ENCODE results near the gene NUCB1. TPM values are rescaled to one million over a fixed set of nuclear protein-coding genes. Genes with fewer than 3 reads are reported as not detected.

The NUCB1 gene
- total and polyA plus RNA-seq, 4 donors: 186 to 775 (median 238) TPM

DNA sequence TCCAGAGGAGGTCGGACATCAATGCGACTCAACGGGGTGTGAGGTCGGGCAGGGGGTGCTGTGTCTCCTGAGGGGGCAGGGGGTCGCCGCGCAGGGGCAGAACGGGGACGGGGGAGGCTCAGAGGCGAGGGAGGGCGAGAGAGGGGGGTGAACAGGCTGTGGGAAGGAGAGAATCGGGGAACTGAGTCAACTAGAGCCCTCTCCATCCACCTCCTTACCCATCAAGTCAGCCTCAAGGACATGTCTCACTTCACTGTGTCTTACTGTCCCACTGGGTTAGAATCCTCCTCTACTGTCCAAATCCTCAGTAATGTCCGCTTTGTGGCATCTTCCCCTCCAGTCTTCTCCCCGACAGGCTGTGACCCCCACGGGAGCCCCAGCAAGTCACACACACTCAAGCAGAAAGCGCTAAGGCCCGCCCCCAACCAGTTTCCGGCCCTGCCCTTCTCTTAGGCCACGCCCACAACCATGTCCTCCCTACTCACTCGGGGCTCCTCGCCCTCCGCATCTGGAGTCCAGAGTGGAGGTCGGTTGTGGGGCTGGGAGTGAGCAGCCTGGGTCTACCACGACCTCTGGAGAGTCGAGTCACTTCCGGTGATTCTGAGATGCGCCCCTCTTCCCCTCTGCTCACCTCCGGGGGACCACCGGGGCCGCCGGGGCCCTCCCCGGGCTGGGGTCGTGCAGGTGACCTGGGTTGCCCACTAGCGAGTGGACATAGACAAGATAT lies 41.0 kb upstream of the NUCB1 start:
- Histone ChIP-seq H3K9me3 (ENCODE audit: control insufficient read depth in 4 of 4, low read length in 3 of 4) (no peaks in the 10 kb centered on the region), H3K4me3 (ENCODE audit: low read depth in 1 of 3, low read length in 3 of 3) (no peak overlapping the region), H3K27ac (ENCODE audit: low read depth in 1 of 2, low read length in 2 of 2) (peak overlapping the region in 1 of 2 donors; percentile 65), H3K4me1 (ENCODE audit: control insufficient read depth in 4 of 4, insufficient read depth in 4 of 4, low read length in 3 of 4) (peaks cover 0 to 11% (median 4%) of the 10 kb centered on the region in 4 donors), H3K27me3 (ENCODE audit: control insufficient read depth in 4 of 4, insufficient read depth in 4 of 4, low read length in 3 of 4) (no peaks in the 10 kb centered on the region), H3K36me3 (ENCODE audit: control insufficient read depth in 4 of 4, insufficient read depth in 3 of 4, low read depth in 1 of 4, low read length in 3 of 4) (peaks cover 0 to 3% (median 1%) of the 10 kb centered on the region in 4 donors), H3K9ac (ENCODE audit: low read depth in 1 of 2, low read length in 2 of 2) (no peak overlapping the region)
- peak; percentile 82 for DNase-seq (ENCODE audit: low spot score)
- WGBS: 66% methylated on average over 34 of the region's 34 CpGs
- TF ChIP-seq SP1 (IDR thresholded peaks at IDR 0.05) (no peak), RAD21 (IDR thresholded peaks at IDR 0.05) (no peak)

DNA sequence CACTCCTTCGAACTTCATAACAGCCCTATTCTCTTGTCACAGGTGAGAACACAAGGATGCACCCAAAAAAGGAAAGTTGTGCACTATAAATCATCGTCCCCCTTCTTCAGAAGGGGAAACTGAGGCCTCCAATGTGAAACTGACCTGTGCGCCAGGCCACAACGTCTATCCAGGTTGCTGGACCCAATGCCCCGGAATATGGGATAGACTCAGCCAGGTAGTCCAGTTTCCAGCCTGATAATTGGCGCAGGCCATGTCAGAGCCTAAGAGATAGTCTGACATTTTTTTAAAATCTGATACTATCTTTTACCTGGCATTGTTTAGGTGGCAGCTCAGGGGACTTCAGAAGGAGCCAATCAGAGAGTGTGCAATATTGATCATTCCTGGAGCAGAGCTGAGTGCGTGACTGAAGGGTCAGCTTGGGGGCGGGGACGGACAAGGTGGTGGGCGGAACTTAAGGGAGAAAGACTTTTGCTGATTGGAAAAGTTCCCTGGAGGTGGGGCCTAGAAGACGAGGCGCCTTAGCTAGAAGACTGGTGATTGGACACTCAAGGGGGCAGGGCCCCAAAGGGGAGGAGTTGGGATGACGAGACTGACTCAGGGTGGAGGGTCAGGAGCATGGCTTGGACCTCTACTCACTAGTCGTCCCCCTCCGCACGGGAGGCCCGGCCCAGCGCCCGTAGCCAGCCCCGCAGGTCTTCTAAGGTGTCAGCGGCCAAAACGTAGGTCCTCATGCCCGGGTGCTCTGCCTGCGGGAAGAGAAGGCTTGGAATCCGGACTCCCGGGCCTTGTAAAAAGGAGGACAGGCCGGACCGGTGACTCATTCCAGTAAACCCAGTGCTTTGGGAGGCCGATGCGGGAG lies 40.2 kb upstream of the NUCB1 start:
- no peak overlapping the region for H3K9ac ChIP-seq (ENCODE audit: low read depth in 1 of 2, low read length in 2 of 2)
- H3K27me3 ChIP-seq (ENCODE audit: control insufficient read depth in 4 of 4, insufficient read depth in 4 of 4, low read length in 3 of 4): no peaks in the 10 kb centered on the region
- WGBS: 65% methylated on average over 30 of the region's 30 CpGs
- peaks cover 0 to 6% (median 1%) of the 10 kb centered on the region in 4 donors for H3K36me3 ChIP-seq (ENCODE audit: control insufficient read depth in 4 of 4, insufficient read depth in 3 of 4, low read depth in 1 of 4, low read length in 3 of 4)
- TF ChIP-seq YY1 (IDR thresholded peaks at IDR 0.05) (no peak), HNF4A (conservative IDR thresholded peaks at IDR 0.05) (peak in 1 of 2 donors; percentile 46), SP1 (IDR thresholded peaks at IDR 0.05) (peak; percentile 82), JUND (IDR thresholded peaks at IDR 0.05) (peak in 1 of 2 donors; percentile 9), RXRA (IDR thresholded peaks at IDR 0.05) (peak; percentile 36 to 43)
- H3K9me3 ChIP-seq (ENCODE audit: control insufficient read depth in 4 of 4, low read length in 3 of 4): no peaks in the 10 kb centered on the region
- peak overlapping the region; percentile 70 to 88 for H3K27ac ChIP-seq (ENCODE audit: low read depth in 1 of 2, low read length in 2 of 2)
- peaks cover 0 to 11% (median 4%) of the 10 kb centered on the region in 4 donors for H3K4me1 ChIP-seq (ENCODE audit: control insufficient read depth in 4 of 4, insufficient read depth in 4 of 4, low read length in 3 of 4)
- H3K4me3 ChIP-seq (ENCODE audit: low read depth in 1 of 3, low read length in 3 of 3): peak overlapping the region in 1 of 3 donors; percentile 54
- peak; percentile 80 for DNase-seq (ENCODE audit: low spot score)

- DNase-seq (ENCODE audit: low spot score): no peak
- no peaks in the 10 kb centered on the region for H3K9me3 ChIP-seq (ENCODE audit: control insufficient read depth in 4 of 4, low read length in 3 of 4)
- peaks cover 0 to 11% (median 4%) of the 10 kb centered on the region in 4 donors for H3K4me1 ChIP-seq (ENCODE audit: control insufficient read depth in 4 of 4, insufficient read depth in 4 of 4, low read length in 3 of 4)
- no peak for TF ChIP-seq HNF4G (IDR thresholded peaks at IDR 0.05)
- TF ChIP-seq, protein P1, sequence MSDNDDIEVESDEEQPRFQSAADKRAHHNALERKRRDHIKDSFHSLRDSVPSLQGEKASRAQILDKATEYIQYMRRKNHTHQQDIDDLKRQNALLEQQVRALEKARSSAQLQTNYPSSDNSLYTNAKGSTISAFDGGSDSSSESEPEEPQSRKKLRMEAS (IDR thresholded peaks at IDR 0.05): no peak
- no peak for TF ChIP-seq SP1 (IDR thresholded peaks at IDR 0.05)
- no peak for TF ChIP-seq HNF4A (conservative IDR thresholded peaks at IDR 0.05)
- TF ChIP-seq RXRA (IDR thresholded peaks at IDR 0.05): no peak
- TF ChIP-seq TAF1 (conservative IDR thresholded peaks at IDR 0.05): no peak
- no peak for TF ChIP-seq CTCF (IDR thresholded peaks at IDR 0.05; ENCODE audit: low read depth, low read length, missing input control)
- no peak for TF ChIP-seq FOXA1 (IDR thresholded peaks at IDR 0.05)
- peaks cover 0 to 6% (median 1%) of the 10 kb centered on the region in 4 donors for H3K36me3 ChIP-seq (ENCODE audit: control insufficient read depth in 4 of 4, insufficient read depth in 3 of 4, low read depth in 1 of 4, low read length in 3 of 4)
- WGBS: 95% methylated on average over 18 of the region's 18 CpGs
- H3K27me3 ChIP-seq (ENCODE audit: control insufficient read depth in 4 of 4, insufficient read depth in 4 of 4, low read length in 3 of 4): no peaks in the 10 kb centered on the region
- no peak overlapping the region for H3K27ac ChIP-seq (ENCODE audit: low read depth in 1 of 2, low read length in 2 of 2)
- H3K4me3 ChIP-seq (ENCODE audit: low read depth in 1 of 3, low read length in 3 of 3): no peak overlapping the region
- no peak overlapping the region for H3K9ac ChIP-seq (ENCODE audit: low read depth in 1 of 2, low read length in 2 of 2)
Observed at GRCh38 chr19:48861313-48861712, 38.8 kb upstream of the NUCB1 start.
